ENCODE data around the gene RNF181.
A peak's percentile ranks its signal among the peaks of the same experiment; 100 is the strongest.
"Not testable (repeated sequence)": the region's sequence is repeated elsewhere in the genome, so short reads cannot be mapped to it uniquely, and the experiment has no call there.

Gene RNF181

GRCh38 chr2:85549826-85550225 lies 45.7 kb upstream of the RNF181 start:
- TF ChIP-seq CTCF (conservative IDR thresholded peaks at IDR 0.05; ENCODE audit: low read length): no peak
- DNase-seq (ENCODE audit: low read depth): peak; percentile 96
- no peak overlapping the region for H3K4me3 ChIP-seq (ENCODE audit: low read length)

DNA sequence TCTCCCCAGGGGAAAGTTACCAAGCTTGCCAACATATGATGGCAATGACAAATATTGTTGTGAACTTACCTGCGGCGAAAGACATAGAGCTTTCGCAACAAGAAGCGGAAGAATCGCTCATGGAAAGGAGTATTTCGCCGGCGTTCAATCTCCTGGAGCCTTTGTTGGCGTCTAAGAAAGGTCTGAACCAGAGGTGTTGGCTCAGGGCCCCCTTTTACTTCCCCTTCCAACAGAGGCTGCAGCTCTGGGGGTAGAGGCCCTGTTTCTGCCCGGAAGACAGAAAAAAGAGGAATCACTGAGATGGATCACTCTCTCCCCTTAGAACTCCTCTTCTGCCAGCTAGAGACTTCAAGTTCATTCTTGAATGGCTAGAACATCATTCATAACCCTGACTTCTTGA lies 45.1 kb upstream of the RNF181 start:
- TF ChIP-seq CTCF (conservative IDR thresholded peaks at IDR 0.05; ENCODE audit: low read length): no peak
- H3K4me3 ChIP-seq (ENCODE audit: low read length): no peak overlapping the region
- DNase-seq (ENCODE audit: low read depth): no peak

- DNase-seq (ENCODE audit: low read depth): peak; percentile 70
- TF ChIP-seq CTCF (conservative IDR thresholded peaks at IDR 0.05; ENCODE audit: low read length): peak; percentile 96
- H3K4me3 ChIP-seq (ENCODE audit: low read length): no peak overlapping the region
Measured at GRCh38 chr2:85551698-85552678, 43.6 kb upstream of the RNF181 start.

DNA sequence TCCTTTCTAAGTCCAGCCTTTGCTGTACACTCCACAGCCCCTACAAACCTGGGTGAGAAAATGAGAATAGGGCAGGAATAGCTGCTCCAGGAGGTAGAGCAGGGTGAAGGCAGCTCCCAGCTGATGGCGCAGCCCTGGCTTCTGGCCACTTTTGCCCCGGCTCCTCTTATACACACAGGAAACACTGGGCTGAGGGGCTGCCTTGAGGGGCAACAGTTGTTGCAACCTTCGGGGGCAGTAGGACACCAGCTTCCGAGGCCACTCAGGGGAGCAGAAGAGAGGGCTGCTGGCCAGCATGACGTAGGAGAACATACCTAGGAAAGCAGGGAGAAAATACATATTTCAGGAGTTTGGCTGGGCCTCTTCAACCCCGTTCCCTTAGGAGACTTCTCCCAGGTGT lies 42.4 kb upstream of the RNF181 start:
- no peak for TF ChIP-seq CTCF (conservative IDR thresholded peaks at IDR 0.05; ENCODE audit: low read length)
- no peak overlapping the region for H3K4me3 ChIP-seq (ENCODE audit: low read length)
- DNase-seq (ENCODE audit: low read depth): no peak

DNA sequence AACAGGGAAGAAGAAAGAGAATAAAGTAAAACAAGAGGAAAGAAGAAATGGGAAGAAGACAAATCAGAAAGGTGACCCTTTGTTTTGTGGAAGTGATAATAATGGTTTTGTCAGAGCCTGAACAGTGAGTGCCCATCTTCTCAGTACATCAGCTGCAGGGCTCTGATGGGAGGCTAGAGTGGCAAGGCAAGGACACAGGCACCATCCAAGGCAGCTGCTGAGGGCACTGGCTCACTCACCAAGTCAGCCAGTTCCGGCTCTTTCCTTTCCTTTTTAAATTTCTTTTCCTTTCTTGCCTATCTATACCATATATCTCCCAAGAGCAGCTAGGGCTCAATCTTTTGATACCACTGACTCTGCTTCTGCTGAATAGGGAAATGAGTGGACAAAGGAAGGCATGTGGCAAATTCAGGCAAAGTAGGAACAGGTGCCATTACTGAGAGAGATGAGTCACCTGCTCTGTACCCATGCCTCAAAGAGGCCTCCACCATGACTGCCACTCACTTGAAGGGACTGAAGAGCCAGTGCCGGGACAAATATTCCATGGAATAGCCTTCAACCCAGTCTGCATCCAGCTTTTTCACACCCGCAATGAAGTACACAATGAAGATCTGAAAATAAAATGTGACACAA lies 40.4 kb upstream of the RNF181 start:
- no peak for TF ChIP-seq CTCF (conservative IDR thresholded peaks at IDR 0.05; ENCODE audit: low read length)
- DNase-seq (ENCODE audit: low read depth): no peak
- H3K4me3 ChIP-seq (ENCODE audit: low read length): no peak overlapping the region

- no peak for DNase-seq (ENCODE audit: low read depth)
- no peak for TF ChIP-seq CTCF (conservative IDR thresholded peaks at IDR 0.05; ENCODE audit: low read length)
Measured at GRCh38 chr2:85557130-85557529, 38.4 kb upstream of the RNF181 start.

DNA sequence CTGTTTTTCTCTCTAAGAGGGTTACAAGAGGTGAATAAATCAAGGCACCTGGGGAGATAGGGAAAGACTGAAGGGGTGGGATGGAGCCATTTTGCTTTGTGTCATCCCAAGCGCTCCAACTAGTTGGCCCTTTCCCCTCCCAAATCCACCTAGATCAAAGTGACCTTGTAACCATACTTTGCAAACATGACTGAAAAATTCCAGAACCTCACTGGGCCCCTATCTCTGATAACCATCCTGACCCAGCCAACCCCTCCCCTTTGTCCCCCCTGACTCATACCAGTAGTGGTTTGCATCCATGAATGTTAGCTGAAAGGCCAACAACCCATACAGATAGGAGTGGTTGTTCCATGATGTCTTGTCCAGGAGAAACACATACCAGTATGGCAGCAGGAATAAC lies 37.4 kb upstream of the RNF181 start:
- H3K4me3 ChIP-seq (ENCODE audit: low read length): no peak overlapping the region
- no peak for DNase-seq (ENCODE audit: low read depth)
- TF ChIP-seq CTCF (conservative IDR thresholded peaks at IDR 0.05; ENCODE audit: low read length): no peak

More at GRCh38 chr2:85557130-85557529, 38.4 kb upstream of the RNF181 start:
- no peak overlapping the region for H3K4me3 ChIP-seq (ENCODE audit: low read length)

DNA sequence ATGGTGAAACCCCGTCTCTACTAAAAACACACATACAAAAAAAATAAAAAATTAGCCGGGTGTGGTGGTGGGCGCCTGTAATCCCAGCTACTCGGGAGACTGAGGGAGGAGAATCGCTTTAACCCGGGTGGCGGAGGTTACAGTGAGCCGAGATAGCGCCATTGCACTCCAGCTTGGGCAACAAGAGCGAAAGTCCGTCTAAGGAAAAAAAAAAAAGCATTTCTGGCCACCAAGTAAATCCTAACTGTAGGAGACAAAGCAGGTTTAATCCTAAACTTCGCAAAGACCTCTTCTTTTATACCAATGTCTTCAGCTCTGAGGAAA lies 35.2 kb upstream of the RNF181 start:
- not testable (repeated sequence) for DNase-seq (ENCODE audit: low read depth)
- peak overlapping the region; percentile 91 for H3K4me3 ChIP-seq (ENCODE audit: low read length)

All from AG10803 (cell line).